ENCODE data around the gene CD19.

DNA sequence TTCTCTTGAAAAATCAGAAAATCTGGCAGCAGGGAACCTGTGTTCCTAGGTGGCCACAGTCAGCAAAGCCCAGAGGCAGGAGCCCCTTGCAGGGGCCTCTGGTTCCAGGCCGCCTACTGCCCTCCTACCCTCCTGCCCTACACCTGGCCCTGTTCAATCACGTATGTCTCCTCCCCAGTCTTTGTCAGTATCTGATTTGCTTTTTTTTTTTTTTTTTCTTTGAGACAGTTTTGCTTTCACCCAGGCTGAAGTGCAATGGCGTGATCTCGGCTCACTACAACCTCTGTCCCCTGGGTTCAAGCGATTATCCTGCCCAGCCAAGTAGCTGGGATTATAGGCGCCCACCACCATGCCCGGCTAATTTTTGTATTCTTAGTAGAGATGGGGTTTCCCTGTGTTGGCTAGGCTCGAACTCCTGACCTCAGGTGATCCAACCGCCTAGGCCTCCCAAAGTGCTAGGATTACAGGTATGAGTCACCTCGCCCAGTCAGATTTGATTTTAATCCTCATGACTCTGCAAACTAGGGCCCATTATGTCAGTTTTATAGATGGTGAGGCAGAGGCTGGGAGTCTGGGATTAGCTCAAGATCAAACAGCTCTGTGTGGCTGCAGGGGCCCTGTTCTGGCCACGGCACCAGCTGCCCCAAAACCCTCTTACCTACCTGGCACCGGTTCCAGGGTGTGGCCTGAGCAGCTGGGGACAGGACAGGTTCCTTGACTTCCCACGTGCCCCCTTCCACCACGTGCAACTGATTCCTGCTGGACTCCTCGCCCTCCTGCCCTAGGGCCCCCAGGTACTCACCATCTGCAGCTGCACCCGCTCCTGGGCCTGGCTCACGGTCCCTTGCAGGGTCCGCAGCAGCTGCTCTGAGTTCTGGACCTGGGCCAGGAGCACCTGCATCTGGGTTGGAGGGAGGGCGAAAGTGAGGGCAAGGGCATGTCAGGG lies 21.4 kb upstream of the CD19 start:
- TF ChIP-seq, protein P1, sequence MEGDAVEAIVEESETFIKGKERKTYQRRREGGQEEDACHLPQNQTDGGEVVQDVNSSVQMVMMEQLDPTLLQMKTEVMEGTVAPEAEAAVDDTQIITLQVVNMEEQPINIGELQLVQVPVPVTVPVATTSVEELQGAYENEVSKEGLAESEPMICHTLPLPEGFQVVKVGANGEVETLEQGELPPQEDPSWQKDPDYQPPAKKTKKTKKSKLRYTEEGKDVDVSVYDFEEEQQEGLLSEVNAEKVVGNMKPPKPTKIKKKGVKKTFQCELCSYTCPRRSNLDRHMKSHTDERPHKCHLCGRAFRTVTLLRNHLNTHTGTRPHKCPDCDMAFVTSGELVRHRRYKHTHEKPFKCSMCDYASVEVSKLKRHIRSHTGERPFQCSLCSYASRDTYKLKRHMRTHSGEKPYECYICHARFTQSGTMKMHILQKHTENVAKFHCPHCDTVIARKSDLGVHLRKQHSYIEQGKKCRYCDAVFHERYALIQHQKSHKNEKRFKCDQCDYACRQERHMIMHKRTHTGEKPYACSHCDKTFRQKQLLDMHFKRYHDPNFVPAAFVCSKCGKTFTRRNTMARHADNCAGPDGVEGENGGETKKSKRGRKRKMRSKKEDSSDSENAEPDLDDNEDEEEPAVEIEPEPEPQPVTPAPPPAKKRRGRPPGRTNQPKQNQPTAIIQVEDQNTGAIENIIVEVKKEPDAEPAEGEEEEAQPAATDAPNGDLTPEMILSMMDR (IDR thresholded peaks at IDR 0.05): no peak
- TF ChIP-seq POLR2A (IDR thresholded peaks at IDR 0.05): no peak
